ENCODE data around the gene ATG2B.
A peak's percentile ranks its signal among the peaks of the same experiment; 100 is the strongest.

The ATG2B gene

GRCh38 chr14:96362965-96363750 lies at the start of gene ATG2B, which contains the start of gene GSKIP:
Gene ATG2B (minus strand): TSS chr14:96363341. CDS start chr14:96362976, 365 bp downstream.
Gene GSKIP (plus strand): TSS chr14:96363526. CDS start chr14:96382248, 18,722 bp downstream.
- DNase-seq, result peak; percentile 22

GRCh38 chr14:96410119-96410518 lies 47.0 kb upstream of the ATG2B start:
- no peak for DNase-seq

- no peak for DNase-seq
These were observed 46.6 kb upstream of the ATG2B start for GRCh38 chr14:96409701-96410100.

GRCh38 chr14:96408608-96409007 lies 45.5 kb upstream of the ATG2B start:
- no peak for DNase-seq

- DNase-seq, result no peak
These were observed 44.9 kb upstream of the ATG2B start for GRCh38 chr14:96407935-96408570.

GRCh38 chr14:96405677-96406076 lies 42.5 kb upstream of the ATG2B start:
- no peak for DNase-seq

- no peak for DNase-seq
These were observed 40.3 kb upstream of the ATG2B start for GRCh38 chr14:96403409-96403808.

GRCh38 chr14:96400495-96400894 lies 37.4 kb upstream of the ATG2B start:
- no peak for DNase-seq

- DNase-seq, result no peak
These were observed 36.3 kb upstream of the ATG2B start for GRCh38 chr14:96399405-96399804.

- DNase-seq, result no peak
These were observed 35.8 kb upstream of the ATG2B start for GRCh38 chr14:96398921-96399320.

GRCh38 chr14:96398432-96398831 lies 35.3 kb upstream of the ATG2B start:
- no peak for DNase-seq

- DNase-seq, result no peak
These were observed 31.1 kb upstream of the ATG2B start for GRCh38 chr14:96394047-96394815.

GRCh38 chr14:96393071-96393691 lies 30.0 kb upstream of the ATG2B start:
- DNase-seq, result no peak

GRCh38 chr14:96391293-96392118 lies 28.4 kb upstream of the ATG2B start:
- peak; percentile 51 for DNase-seq

GRCh38 chr14:96390965-96391292 lies 27.8 kb upstream of the ATG2B start:
- no peak for DNase-seq

- DNase-seq, result no peak
These were observed 22.2 kb upstream of the ATG2B start for GRCh38 chr14:96385385-96385784.

- DNase-seq, result no peak
These were observed 21.6 kb upstream of the ATG2B start for GRCh38 chr14:96384740-96385139.

- DNase-seq, result no peak
These were observed 20.9 kb upstream of the ATG2B start for GRCh38 chr14:96384053-96384452.

- DNase-seq, result no peak
These were observed 20.3 kb upstream of the ATG2B start for GRCh38 chr14:96383445-96383844.

GRCh38 chr14:96380735-96381134 lies 17.6 kb upstream of the ATG2B start:
- no peak for DNase-seq

- DNase-seq, result no peak
These were observed 13.0 kb upstream of the ATG2B start for GRCh38 chr14:96376093-96376492.

- no peak for DNase-seq
These were observed 10.4 kb upstream of the ATG2B start for GRCh38 chr14:96373538-96373937.
